ENCODE measurements around the gene MYO1C.
"Not testable (repeated sequence)": the region's sequence is repeated elsewhere in the genome, so short reads cannot be mapped to it uniquely, and the experiment has no call there.

The MYO1C gene

DNA sequence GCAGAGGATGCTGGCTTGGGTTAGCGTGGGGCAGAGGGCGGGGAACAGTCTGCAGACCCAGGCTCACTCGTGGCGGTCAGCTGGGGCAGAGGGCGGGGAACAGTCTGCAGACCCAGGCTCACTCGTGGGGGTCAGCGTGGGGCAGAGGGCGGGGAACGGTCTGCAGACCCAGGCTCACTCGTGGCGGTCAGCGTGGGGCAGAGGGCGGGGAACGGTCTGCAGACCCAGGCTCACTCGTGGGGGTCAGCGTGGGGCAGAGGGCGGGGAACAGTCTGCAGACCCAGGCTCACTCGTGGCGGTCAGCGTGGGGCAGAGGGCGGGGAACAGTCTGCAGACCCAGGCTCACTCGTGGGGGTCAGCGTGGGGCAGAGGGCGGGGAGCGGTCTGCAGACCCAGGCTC is 16.2 kb upstream of the MYO1C start:
- DNase-seq, result not testable (repeated sequence)

DNA sequence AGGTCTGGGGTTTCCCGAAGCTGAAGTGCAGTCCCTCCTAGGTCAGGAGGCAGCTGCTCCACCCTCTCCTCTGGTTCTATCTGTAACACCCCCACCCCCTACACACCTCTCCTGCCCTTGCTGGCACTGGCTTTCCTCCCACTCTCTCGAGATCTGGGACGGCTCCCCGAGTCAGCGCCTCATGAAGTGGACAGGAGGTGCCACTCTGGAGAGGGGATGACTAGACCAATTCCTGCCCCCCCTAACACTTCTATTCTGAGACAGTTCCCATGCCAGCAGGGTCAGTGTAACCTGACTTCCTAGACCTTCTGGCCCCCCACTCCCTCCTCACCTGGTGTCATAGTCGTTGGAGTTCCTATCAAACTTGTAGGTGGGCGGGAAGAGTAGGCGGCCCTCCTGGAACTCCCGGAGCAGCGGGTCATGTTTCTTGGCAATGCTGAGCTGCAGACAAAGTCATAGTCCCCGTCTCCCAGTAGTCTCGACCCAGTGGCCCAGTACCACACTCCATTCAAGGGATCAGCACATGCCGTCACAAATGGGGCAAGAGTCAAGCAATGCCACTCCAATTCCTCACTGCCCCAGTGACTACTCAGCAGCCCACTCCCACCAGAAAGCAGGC is 14.3 kb upstream of the MYO1C start:
- no peak for DNase-seq

DNA sequence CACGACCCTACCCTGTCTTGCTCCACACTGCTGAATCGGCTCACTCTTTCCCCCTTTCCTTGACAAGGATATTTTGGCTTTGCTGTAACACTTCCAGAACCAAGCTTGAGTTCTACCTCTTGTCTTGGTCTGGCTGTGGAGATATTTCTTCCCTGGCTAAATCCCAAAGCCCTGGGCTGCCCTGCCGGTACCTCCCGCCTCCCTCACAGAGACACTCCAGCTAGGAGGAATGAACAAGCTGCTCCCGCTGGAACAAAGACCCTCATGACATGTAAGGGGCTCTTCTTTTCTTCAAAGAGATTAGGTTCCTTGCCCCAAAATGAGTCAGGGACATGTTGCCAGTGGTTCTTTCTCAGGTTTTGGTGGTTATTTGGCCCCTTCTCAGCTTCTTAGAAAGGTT is 13.1 kb upstream of the MYO1C start:
- DNase-seq, result no peak

DNA sequence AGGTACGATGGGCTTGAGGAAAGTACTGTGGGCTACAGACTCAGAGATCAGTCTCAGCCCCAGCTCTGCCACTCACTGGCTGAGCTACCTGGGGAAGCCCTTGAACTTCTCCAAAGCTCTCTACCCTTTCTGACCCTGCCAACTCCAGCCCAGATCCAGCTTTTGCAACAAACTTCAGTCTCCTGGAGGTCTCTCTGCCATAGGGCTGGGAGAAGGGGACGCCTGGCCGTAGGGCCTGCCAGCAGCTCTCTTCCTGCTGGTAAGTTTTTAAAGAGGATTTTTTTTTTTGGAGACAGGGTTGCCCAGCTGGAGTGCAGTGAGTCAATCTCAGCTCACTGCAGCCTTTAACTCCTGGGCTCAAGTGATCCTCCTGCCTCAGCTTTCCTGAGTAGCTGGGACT is 12.4 kb upstream of the MYO1C start:
- DNase-seq, result no peak

DNA sequence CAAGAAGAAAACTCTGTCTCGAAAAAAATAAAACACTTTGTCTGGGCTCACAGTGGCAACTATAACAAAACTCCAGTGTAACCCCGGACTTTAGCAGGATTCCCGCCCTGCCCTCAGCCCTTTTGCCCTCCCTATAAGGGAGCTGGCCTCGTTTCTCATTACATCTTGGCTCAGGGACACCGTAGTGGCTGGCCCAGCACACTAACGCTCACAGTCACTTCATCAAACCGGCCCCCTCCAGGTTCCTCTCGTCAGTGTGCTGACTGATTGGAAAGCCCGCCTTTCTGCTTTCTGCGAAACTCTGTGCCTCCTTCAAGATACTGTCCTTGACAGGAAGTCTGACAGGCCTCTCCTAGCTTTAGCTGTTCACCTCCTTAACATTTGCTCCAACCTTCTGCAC is 11.2 kb upstream of the MYO1C start:
- DNase-seq, result no peak

DNA sequence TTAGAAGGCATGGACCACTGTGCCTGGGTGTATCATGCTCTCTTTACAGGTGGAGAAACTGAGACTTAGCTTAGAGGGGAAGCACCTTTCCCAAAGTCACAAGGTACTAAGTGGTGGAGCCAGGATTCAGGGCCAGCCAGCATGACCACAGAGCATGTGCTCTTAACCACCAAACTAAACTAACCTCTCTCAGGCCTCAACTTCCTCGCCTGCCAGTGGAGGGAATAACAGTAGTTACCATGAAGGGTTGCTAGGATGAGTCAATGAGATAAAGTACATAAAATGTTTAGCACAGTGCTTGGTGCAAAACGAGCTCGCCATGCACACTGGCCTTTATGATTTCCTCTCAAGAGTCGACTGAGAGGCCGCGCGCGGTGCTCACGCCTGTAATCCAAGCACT is 6.4 kb upstream of the MYO1C start:
- no peak for DNase-seq

DNA sequence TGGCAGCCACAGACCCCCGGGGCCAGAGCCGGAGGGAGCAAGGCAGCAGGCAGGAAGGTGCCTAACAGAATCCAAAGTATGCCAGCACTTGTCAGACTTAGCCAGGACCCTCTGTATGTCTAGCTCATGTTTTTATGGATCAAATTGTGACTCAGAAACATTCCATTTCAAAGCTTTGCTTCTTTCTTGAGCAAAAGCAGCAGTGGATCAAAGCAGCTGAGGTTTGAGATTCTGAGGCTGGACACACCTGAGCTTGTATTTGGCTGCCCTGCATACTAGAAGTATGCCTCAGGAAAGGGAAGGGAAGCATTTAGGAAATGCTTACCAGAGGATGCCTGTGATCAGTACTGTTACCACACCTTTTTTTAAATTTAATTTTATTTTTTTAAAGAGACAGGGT is 5.7 kb upstream of the MYO1C start:
- no peak for DNase-seq

DNA sequence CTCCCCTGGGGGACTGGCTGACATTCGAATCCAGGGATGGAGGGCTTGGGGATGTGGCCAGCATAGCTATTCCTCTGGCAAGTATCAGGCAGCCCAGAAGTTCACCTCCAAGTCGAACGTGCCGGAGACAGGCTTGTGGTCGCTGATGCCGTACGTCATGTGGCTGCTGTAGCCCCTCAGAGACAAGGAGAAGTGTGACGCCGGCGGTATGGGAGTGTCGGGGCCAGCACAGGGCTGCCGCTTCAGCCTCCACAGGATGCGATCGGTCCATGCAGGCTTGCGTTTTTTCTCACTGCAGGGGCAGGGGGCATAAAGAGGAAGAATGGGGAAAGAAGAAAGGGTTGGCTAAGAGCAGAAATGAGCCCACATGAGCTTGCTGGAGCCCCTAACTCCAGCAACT is 5.3 kb upstream of the MYO1C start:
- no peak for DNase-seq

DNA sequence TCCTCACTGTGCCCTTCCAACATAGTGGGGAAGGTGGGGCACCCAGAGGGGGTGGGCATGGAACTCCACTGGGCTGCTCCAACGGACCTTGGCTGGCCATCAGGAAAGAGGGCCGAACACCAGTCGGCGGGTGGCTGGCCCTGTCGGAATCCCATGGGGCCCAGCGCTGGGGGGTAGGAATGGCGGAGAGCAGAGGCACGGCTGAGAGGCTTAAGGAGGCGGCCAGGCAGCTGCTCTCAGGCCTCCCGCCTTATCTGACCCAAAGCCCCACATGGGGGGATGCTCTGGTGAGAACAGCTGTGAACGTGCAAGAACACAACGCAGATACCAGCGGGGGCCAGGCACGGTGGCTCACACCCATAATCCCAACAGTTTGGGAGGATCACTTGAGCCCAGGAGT is 4.4 kb upstream of the MYO1C start:
- no peak for DNase-seq

DNA sequence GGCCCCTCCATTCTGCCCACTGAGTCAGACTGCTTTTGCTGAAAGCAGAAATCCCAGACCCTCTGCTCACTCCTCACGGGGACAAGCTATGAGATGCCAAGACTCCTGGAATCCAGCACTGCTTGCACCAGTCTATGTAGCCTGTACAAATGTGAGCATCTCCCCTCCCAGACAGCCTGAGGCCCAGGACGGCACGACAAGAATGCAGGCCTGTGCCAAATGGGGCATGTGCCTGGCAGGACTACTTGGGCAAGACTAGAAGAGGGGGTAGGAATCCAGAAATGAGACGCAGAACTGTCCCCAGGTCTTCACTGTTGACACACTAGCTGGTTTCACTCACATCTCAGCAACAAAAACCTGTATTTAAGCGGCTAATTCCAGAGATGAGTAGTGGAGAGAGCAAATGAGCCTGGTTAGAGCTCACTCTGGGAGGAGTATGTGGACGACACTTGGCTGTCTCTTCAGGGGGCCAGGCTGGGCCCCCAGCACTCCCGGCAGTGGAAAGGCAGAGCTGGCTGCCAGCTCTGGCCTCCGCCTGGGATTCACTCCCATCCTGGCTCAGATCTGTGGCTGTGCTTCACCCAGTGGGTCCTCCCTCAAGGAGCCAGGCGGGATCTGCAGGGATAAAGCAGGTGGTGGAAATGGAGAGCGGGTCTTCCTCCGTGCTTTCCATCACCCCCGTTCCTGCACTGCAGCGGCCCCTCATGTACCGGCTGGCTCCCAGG is 2.9 kb upstream of the MYO1C start:
- DNase-seq, result no peak

DNA sequence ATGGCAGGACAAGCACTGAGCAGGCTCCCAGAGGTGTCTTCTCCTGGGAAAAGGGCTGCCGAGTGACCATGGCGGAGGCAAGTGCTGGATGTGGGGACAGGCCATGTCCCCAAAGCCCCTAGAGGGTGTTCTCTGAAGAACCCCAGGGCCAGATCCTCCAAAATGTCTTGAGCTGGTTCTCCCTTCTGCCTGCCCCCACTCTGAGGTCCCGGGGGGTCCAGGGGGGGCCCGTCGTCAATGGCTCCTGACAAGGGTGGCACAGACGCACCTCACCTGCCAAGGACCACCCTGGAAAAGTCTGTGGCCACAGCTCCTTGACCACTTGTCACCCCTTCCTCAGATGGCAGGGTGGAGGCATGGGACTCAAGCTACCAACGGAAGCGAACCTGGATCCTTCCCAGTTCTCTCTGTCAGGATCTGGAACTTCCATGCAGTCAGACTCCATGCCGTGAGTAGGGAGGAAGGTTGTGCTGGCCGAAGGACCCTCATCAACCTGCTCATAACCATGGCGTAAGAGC is 2.3 kb upstream of the MYO1C start:
- no peak for DNase-seq

DNA sequence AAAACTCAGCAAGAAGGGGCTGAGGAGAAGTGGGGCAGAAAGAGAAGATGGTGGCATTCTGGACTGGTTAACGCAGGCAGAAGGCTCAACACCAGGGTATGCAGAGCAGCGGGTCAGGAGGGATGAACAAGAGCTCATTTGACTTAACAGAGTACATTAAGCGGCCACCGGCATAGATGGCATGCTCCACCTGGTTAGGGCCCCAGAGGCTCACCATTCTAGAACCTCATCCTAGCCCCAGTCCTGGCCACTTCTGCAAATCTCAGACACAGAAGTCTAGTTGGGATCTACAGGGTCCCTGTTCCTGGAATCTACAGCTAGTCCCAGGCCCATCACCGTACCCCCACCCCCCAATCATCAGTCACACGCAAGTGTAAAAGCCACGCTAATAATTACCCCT is 1.7 kb upstream of the MYO1C start:
- DNase-seq, result no peak

DNA sequence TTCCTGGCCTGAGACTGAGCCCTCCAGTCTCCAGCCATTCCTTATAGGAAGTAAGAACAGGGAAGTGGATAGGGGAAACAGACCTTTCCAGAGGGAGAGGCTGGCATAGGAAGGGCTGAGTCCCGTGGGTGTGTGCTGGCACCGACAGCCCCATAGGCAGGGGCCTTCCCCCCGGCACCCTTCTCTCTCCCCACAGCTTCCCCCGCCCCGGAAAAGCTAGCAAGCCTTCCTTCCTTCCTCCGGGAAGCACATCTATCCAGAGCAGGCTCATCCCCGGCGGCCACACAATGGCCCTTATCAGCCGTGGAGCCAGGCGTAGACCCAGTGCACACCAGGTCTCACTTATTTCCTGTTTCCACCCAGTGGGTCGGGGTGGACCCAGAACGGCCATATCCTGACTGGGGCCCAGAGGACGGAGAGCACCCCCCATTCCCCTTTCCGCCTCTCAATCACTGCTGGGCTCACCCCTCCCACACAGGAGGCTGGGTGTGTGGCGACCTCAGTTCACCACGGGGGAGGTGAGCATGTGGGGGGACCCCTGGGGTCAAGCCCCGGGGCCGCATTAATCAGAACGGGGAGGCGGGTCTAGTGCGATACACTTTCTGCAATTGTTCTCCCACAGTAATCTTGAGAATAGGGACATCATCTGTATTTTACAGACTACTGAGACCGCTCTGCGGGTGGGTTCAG is 950 bp upstream of the MYO1C start:
- DNase-seq, result no peak

DNA sequence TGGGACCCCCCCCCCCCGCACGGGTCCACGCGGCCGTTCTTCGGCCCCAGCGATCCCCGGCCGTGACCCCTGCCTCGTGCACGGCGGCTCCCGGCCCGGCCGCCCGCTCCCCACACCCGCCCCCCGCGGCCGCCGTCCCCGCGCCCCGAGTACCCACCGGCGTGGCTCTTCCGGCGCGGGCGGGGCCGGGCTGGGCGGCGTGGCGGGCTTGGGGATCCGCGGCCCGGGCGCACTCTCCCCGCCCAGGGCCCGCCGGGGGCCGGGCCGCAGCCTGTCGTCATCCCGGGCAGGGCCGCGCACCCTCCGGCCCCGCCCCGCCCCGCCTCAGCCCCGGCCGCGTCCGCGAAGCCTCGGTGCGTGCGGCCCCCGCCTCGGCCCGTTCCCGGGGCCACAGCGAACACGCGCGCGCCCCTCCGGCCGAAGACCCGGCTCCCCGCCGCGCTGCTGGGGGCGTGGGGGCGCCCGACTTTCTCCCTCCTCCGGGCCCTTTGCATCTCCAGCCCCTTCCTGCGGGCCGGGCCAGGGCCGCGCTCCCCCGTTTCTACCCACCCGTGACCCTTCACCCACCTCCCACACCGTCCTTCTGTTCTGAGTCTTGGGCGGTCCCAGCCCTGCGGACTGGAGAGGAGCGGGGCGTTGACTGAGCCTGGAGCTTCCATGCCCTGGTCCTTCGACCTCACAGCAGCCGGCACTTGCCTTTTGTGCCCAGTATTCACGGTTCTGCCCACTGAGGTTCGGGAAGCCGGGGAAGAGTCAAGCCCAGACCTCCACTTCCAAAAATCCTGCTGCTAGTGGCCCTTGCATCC is 840 bp downstream of the MYO1C start:
- no peak for DNase-seq

DNA sequence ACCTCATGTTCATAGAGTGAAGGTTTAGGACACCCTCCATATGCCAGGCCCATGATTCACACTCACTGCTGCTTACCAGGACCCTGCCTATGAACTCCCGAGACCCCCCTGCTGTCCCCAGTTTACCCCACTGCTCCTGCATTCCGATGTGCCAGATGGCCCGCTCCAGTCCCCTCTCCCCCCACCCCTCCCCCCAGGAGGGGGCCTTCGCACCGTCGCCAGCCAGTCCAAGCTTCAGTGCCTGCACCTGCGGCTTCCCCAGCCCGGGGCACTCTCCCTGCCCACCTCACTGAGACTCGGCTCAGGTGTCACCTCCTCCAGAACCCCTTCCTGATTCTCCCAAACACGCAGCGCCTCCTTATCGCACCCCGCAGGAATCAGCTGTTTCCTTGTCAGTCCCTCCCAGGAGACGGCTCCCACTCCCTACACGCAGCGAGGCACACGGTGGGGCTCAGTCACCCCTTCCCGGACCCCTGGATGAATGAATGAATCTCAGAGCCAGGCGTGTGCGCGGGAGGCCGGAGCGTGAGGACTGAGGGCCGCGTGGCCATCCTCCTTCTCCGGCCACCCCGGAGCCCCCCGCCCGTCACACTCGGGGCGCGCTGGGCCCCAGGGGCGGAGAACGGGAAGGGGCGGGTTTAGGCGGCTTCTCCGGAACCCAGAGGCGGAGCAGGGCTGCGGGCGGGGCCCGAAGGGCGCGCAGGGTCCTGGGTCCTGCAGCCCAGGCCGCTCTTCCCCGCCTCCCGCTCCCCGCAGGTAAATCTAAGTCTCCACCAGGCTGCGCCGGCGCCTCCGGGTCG is 1.6 kb downstream of the MYO1C start:
- no peak for DNase-seq

DNA sequence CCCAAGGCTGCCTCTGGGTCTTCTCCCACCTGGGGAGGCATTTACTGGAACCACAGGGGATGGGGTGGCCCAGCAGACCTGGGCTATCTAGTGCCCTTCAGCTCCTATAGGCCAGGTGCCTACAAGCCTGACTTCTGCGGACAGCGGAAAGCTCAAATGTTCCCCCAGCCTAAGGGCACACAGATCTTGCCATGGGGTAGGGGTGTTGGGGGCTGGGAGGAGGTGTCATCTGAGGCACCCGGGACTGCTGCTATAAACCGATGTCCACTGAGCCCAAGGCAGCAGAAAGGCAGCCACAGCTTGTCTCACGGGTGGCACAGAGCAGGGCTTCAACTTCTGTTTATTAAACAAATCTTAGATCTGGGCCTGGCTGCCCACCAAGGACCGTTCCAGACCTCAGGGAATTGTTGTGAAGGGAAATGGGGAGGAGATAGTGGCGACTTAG is 3.6 kb downstream of the MYO1C start:
- DNase-seq, result no peak

DNA sequence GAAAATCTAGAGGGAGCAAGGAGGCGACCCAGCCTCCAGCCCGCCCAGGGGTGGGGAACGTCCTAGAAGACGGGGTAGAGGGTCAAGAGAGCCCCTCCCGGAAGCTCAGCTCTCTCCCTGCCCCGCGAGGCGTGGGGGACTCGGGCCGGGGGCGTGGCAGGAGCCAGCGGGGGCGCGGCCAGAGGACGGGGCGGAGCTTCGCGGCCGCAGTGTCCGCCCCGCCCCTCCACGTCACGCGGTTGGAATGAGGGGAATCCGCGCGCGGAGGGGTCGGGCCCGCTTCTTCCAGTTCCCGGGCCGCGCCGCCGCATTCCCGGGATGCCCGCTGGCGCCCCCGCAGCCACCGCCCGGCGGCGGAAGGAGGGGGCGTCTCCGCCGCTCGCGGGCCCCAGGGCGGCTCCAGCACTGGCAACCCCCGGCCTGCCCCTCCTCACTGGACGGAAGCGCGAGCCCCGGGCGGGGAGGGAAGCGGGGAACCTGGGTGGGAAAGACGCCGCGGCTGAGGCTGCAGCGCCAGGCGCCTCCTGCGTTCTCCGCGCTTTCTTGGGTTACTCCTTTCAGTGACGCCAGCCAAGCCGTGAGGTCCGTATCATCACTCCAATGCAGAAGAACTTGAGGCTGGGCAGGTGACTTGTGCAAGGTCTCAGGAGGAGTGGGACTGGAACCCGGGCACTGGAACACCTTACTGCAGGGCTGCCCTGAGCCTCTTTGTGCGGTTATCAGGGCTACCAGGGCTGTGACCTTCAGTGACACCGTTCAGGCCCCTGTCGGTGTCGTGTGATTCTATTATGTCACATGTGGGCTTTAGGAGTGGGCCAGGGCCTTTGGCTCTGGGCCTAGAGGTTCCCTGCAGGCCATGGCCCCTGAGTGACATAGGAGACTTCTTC is 4.3 kb downstream of the MYO1C start:
- no peak for DNase-seq

DNA sequence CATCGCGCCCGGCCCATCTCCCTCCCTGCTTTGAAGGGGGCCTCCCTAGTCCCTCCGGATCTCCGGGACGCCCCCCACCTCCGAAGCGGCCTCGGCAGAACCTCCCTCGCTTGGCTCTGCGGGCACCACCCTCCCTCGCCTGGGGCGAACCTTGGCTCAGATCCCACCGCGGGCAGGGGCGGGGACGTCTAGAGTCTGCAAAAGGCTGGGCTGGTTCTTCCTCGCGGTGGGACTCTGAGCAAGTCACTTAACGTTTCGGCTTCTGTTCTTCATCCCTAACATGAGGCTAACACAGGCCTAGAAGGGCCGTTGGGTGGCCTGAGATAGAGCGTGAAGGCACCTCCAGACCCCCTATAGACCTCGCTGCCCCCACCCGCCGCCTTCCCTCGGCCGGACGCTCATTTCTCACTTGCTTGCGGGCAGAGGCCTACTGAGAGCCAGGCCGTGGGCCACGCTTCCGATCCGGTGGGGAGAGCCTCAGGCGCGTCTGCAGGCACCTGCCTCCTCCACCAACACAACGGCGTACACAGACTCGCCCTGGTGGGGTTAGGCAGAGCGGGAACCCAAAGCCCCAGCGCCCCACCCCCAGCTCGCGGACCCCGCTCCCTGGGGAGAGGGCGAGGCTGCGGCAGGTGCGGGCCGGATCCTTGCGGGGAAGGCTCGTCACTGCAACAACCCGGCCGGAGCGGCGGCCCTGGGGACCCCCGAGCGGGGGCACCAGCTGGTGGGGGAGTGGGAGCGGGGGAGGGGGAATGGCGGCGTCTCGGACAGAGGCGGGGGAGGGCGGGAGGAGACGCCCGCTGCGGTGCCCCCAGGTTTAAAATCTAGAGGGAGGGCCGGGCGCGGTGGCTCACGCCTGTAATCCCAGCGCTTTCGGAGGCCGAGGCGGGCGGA is 5.4 kb downstream of the MYO1C start:
- no peak for DNase-seq

DNA sequence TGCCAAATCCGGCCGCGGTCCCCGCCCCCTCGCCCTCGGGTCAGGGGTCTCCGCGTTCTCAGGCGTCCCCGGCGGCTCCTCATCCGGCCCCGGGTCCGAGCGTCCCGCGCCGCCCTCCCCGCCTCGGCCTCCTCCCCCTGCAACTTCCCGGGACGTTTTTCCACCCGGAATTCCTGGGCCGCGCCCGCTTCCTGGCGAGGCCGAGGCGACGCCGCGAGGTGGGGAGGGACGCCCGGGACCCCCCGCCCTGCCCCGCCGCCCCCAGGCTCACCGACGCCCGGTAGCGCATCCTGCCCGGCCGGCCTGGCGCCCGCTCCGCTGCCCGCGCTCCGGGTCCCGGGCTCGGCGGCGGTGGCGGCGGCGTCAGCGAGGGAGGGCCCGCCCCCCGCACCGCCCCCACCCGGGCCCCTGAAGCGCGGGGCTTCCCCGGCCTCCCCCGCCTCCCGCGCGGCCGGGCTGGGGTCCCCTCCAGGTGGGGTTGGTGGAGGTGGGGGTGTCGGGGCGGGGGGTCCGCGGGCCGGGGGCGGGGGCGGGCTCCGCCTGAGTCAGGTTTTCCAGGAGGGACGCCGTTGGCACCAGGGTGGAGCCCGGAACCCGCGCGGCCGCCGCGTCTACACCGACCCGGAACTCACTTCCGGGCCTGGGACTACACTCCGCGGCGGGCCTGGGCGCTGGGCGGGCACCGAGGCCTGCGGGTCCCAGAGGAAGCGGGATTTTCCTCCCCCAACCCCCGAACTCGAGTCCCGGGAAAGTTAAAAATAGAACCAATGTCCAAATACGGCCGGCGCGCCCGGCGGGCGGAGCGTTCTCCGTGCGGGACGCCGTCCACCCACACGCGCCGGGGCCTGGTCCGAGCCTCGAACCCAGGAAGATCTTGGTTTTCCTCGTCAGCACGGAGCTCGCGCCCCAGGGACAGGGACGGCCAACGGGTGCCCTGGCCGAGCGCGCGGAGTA is 6.8 kb downstream of the MYO1C start:
- DNase-seq, result no peak

Measured in NCI-H1092 (cell line).